GM21515 (cell line): ENCODE data around the gene NR2F2.

Source experiments
- ATAC-seq: cut with Tn5 transposase; IDR thresholded peaks from one replicate; pipeline ENCODE4 v1.9.1; 2021; ENCODE audit not compliant: unreplicated experiment

NR2F2 gene

DNA sequence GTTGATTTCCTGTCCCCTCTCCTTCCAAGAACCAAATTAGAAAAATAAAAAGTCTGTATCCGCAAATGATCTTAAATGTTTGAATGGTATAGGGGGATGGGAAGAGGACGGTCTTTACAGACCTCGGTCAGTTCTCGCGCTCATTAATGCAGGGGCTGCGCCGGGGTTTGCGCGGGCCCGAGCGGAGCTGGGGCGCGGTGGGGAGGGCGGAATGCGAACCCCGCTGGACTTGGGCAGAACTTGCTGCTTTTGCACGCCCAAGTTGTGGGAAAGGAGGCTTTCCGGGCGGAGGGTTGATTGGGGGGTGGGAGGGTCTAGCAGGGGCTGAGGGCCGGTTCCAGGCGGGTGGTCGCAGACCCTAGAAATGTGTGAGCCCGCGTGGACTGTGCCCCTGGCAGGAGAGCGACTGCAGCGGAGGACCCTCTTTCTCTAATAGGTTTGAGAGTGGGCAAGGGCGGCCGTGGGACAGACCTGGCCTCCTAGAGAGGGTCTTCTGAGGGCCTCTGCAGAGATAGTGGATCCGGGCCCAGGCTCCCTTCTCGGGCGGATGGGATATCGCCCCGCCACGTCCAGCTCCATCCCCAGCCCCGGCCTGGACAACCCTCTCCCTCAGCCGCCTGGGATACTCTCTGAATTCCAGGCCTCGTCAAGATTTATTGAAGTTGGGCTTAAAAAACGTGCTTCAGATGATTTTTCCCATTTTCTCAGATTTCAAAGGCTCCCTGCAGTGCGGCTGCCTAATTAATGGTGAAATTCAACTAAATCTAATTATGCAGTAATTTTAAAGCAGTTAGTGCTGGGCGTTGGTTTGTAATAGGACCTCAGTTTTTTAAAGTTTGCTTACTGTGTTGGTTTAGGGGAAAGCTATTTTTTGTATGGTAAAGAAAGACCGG, 11.3 kb downstream of the NR2F2 start:
- ATAC-seq = no peak

DNA sequence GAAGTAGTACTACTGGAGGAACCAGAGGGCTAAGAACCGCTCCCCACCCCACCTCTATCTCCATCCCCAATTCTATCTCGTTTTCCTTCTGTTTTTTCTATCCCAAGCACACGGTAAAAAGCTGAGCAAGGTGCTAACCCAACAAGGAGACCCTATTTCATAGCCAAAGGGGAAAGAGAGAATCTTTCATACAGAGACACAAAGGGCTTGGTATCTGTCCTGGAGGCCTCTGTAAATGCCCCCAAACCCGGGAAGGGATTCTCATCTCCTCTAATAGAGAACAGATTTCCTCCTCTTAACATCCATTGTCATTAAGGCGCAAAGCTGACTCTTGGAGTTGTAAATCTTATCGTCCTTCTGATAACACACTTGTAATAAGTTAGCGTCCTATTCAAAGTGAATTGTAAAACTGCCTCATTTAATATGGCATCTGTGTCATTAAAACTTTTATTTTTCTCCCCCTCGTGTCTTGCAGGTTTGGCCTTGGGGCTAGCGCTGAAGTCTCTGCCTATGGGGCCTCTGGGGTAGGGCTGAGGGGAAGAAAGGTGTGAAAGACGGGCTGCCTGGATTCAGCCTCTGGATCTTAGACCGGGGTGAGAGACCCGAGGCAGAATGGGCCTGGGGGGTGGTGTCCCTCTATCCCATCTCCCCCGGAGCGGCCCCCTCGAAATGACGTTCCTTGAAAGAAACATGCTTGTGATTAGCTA, 12.1 kb downstream of the NR2F2 start:
- no peak for ATAC-seq

DNA sequence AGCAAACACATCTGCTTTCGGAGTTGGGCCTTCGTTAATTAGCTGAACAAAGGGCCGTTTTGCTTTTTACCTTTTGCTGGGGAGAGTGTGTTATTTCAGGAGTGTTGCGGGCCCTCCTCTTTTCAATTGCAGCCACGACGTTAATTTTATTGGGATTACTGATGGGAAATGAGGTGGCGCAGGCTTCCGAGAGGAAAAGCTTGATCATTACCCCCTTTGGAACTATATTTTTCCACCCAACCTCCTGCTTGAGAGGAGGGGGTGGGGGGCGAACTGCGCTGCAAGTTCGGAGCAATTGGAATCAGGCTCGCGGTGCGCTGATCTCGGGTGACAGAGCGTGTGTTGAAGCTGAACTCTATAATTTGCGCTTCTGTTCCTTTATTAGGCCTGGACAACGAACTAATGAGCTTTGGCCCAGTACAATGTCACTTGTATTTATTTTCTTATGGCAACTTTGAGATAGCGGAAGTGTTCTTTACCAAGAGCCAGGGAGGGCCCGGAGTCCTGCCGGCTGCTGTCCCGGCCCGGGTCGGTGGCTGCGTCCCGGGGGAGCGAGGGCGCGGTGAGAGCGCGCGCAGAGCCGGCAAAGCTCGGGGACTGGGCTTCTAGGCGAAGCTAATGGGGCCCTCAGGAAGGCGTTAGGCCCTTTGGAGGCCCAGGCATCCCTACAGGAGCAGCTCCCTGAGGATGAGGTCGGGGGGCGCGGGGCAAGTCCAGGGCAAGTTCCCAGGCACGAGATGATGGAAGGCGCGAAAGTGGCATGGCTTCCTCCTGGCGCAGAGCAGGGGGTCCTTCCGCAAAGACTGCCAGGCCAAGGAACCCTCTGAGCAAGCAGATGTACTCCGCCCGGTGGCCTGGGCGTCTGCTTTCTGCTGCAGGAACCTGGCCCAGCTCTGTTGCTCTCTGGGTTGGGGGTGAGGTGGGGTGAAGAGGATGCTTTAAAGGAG, 12.9 kb downstream of the NR2F2 start:
- ATAC-seq = no peak

DNA sequence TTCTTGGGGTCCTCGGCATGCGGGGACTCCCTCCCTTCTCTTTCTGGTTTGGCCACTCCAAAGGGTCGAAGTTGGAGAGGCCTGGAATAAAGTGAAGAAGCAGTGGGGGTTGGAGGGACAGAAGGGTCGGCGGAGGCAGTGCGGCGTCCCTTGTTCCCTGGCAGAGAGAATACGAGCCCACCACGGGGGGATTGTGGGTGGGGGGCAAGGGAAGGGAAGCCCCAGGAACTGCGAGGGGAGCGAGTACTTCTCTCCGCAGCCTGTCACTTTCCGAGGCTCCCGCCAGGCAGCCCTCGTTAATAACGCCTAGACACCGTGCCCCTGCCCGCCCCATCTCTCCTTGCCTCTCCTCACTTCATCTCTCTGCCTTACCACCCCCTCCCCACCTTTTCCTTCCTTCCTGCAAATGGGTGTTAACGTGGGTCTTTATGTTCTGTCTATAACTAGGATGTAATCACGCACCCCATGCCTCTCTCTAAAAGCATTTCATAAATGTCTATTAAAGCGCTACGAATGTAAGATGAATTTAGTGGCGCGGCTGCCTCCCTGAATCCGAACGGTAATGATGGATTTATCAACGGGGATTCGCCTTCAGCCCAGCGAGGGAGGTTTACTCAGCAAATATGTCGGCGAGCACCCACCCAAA, 13.7 kb downstream of the NR2F2 start:
- ATAC-seq = no peak

DNA sequence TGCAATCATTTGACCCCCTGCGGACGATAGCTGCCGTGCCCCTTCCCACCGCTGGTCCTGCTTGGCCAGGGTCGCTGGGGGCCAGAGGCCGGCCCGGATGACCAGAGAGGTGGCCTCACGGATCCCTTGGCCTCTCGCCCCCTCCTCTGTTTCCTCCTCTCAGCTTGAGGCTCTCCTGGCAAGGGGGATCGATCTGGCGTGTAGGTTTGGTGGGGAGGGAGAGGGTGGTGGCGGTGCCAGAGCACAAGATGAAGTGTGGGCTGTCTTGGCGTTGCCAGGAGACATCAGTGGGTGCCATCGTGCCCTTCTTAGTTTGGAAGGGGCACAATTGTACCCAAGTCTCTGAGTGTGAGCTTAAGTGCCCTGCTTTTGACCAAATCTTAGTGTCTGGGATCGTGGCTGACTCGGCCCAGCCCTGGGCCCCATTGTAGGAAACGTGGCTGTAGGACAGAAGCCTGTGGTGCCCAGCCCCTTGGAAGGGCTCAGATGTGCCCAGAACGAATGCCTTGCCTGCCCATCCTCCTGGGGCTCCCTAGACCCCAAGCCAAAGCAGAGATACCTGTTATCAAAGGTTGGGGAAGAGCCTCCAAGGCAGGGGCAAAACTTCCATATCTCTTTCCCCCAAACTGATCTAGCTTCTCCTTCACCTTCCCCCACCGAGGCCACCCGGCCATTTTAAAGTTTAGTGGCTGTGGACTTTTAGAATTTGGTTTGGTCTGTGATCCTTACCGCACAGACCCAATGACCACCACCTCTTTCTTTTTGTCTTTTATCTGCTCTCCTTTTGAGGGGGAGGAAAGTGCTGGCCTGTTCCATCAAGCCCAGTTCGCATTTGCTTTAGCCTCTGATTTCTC, 14.4 kb downstream of the NR2F2 start:
- no peak for ATAC-seq

DNA sequence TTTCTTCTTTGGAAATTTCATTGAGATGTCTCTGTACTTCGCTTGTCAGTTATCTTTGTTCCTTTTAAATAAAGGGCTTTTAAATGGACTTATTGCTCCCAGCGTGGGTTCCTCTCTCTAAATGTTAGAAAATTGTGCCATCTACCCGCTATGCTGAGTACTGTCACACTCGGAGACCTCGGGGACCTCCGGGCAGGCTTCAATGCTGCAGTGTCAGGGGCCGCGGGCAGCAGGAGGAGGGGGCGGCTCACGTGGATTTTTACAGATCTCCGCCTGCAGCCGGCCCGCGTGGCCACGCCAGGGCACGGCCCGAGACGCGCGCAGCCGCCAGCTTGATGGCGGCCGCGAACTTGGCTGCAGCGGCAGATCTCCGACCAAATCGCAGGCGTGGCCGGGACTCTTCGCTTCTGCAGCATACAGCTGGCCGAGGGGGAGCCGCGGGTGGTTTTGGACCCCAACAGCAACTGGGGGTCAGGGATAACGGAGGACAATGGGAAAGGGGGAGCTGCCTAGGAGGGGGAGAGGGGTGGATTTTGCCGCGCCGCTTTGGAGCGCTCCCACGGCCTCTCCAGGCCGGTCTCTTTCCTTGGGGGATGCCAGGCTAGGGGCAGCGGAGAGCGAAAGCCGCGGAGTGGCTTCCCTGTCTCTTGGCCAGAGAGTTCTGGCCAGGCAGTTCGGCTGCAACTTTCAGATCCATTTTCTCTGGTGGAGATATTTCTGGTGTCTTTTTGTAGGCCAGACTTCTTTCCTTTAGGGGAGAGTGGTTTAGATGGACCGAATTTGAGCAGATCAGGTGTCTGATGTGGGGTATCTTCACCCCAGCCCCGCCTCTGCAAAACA, 15.3 kb downstream of the NR2F2 start:
- no peak for ATAC-seq

DNA sequence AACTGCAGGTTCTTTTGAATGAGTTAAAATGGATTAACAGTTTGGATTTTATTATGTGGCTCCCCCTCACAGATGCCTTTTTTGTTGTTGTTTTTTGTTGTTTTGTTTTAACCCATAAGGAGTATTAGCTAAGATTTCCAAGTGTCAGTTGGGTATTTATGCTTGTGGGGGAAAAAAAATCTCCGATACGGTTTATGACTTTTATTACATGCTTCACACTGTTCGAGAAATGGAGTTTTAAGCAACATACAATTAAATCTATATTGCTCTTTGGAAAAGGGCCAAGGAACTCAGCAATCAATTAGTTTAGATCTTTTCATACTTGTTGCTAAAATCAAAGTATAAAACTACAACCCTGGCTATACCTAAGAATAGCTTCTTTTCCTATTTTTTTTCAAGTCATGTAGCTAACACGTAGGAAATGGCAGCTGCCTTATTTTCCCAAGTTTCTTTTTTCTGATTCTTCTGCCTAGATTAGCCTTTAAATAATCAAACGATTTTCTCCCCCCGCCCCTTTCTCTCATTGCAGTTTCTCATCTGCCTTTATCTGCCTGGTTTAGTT, 16.0 kb downstream of the NR2F2 start:
- ATAC-seq = no peak

DNA sequence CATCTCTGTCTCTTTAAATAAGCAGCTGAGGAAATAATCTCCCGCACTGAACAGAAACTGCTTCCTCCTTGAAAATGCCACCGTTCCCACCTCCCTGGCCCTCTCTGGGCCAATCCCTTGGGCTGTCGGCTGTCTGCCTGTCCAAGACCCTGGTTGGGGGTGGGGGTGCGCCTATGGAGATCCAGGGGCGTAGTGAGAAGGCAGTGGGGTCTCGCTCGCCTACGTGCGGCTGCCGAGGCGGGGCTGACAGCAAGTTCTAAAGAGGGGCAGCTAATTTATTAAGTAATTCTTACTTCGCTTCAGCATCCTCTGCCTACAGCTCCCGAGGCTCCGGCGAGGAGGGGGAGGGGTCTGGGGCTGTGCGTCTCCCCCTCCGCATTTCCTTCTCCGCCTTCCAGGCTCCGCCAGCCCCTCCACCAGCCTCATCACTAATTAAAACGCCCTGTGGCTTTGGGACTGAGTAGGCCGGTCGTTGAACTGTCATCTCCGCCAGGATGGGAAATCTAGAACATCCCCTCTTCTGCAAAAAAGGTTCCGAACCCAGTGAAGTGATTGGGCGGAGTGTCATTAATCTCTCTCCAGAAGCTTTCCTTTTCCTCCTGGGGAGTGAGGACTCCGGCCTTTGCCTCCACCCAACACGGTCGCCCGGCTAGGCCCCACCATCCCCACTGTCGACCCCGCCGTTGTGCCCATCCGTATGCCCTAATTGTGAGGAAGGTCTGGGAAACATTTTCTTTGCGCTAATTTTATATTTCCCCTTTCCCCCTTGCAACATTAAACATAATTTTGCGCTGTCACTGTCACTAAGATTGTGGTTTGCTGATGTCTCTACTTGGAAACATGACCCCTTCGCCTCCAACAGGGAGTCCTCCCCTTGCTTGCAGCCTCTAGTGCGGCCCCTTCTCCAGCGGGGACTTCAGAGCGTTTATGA, 16.9 kb downstream of the NR2F2 start:
- no peak for ATAC-seq

DNA sequence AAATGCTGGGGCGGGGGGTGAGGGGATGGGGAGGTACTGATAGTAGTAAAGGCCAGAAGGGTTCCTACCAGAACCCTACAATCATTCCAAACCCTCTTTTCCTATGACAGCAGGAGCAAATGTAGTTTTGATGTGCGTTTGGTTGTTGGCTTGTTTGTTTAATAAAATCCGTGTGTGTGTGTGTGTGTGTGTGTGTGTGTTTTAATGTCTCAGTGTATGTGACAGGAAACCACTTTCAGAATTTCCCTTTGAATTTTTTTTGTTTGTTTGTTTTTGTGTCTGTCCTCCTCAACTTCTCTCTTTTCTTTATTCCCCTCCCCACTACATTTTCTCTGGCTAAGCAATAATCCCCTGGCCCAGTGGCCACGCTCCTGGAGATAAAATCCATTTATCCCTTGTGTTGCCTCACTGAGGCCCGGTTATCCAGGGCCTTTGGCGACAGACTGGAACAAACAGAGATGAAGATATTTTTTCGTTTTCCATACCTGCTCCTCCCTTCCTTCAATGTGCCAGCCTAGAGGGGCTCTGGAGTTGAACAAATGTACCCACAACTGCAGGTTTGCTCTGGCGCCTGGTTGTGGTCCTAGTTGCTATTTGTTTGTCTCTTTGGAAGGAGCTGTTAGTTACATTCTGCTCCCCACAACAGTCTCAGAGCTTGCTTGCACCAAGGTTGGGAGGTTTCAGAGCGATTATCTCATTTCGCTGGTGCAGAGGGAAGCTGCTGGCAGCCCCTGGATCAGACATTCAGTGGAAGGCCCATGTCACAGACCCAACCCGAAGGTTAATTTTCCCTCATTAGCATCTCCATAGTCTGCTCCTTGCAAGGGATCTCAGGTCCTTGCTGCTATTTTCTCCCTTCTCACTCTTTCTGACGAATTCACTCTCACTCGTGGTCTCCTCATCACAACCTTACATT, 17.9 kb downstream of the NR2F2 start:
- ATAC-seq = no peak

DNA sequence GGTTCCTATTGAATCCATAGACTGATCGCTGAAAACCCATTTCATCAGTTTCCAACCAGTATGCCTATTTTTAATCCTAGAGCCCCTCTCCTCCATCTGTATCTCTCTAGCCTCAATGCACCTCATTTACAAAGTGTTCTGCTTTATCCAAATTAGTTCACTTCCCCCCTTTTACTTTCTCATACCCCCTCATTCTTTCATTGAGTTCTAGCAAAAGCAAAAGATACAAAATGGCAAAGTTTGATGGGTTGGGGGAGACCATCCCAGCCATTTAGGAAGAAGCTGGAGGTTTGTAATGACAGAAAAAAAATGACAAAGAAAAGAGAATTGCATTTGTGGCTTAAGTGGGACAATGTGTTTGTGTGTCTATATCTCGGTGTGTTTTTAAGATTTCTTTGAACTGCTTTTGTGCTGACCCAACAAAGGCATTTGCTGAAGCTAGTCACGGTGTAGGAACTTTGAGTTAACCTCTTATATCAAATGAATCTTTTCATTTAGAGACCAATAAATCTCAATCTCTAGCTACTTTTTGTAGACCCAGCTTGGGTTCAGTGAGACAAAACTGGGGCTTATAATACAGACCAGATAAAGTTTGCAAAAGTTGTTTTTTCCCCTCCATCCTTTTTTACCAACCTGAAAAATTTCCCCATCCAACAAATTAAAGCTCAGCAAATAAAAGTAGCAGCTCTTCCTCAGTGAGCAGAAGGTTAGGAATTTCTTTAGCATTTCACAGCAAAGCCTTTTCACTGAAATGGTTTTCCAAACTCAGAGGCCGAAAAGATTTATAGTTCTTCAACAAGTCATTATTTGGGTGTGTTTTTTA, 18.7 kb downstream of the NR2F2 start:
- ATAC-seq = no peak

DNA sequence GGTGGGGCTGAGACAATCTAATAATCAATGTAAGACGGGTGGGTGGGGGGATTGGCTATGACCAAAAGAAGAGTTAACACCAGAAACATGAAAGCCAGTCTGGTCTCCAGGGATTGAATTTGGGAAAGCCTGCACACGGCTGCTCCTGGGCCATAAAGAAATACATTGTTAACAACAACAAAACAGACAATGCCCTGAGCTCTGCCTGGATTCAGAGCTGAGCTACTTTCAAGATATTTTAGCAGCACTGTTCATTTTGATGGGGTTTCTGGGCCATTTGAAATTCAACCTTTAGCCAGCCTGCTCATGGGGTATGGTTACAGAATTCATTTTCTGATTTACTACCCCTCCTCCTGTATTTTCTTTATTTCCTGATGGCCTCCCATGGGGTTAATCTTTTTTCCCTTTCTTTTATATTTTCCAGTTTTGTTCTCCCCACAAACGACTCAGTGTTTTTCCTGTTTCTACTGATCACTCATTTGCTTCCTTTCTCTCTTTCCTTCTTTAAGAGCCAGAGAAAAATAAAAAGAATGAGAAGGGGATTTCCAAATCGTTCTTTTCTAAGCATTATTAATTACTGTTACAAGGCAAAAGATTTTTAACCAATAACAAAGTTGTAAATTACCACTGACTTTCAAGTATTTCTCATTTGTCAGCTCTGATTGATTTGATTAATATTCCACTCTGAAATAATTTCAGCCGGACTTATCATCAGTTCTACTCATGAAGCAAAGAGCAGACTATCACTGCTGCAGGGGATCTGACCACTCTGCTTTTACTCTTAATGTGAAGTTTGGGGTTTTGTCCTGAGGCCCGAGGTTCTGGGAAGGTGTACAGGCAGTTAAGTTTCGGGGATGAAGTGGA, 19.6 kb downstream of the NR2F2 start:
- ATAC-seq = no peak

DNA sequence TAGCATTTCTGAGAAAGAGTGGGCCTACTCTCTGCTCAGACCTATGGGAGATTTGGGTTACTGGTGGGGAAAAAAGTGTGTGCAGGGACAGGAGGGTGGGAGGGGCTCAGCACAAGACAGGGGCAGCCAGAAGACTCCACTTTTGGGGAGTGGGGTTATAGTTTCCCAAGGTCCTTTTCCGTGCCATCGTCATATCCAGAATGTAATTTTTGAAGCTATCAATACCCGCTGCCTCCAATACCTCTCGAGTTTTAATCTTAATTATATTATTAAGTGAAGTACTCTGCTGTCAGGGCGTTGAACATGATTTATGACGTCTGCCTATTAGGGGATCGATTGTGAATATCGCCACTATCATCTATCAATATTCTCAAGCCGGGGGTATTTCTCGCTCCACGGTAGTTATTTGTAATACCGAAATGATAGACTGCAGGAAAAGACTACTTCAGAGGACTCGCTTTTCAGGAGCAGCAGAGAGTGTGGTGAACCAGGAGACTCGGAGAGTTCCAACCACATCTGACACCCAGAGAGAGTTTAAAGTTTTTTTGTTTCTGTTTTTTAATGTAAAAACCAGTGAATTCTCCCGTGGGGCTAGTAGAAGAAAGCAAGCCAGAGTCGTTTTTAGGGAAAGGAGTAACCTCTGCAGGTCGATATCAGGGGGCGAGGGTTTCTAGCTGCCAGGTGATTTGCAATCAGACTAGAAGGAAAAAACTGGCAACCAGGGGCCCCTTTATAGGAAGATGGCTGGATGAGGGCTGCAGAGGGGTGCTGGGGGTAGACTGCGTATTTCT, 20.6 kb downstream of the NR2F2 start:
- no peak for ATAC-seq

DNA sequence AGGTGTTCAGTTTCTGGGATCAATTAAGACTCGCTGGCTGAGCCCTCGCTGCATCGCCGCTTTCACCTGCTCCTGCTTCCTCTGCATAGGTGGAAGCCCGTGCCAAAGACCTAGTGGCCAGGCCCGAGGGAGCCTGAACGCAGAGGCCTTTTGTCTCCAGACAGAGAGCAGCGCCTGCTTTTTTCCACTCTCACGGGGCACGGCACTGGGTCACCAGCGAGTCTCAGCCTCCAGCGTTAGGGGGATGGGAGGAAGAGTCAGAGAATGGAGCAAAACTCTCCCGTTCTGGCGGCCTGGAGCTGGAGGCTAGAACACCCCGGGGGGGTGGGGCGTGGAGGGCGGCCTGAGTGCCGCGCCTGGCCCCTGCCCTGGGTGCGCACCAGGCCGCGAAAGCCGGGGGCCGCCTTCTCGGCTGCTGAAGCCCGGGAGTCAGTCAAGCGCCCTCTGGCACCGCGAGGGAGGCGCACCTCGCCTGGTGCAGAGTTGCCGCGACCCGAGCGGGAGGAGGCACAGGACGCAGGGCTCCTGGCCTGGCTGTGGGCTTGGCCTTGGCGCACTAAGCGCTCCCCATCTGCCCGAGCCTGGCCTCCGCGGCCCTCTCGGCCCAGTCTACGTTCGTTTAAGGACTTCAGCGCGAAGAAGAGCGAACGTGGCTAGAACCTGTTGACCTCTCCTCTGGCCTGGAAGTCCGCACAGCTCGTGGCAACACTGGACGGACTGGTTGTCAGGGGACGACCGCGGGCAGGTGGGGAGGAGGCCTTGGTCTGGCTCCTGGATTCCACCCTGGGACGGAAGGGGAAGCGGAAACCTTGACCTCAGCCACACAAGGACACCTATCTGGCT, 21.5 kb downstream of the NR2F2 start:
- no peak for ATAC-seq
